IMR-90 (cell line): Measurements from ENCODE around the gene PIP4K2A.

Experiments used
- BHLHE40 ChIP-seq: fragments of 150-350 bp; IDR thresholded peaks from 2 replicates; pipeline ENCODE4 v1.6.1; 2016; ENCODE audit warnings: mild to moderate bottlenecking, low read depth, low read length
- MAFK ChIP-seq: IDR thresholded peaks from 2 replicates; pipeline ENCODE4 v1.6.1; 2012; ENCODE audit warnings: low read depth, low read length, improper control_type of control experiment
- MXI1 ChIP-seq: IDR thresholded peaks from 2 replicates; pipeline ENCODE4 v1.6.1; 2012; ENCODE audit warnings: low read depth, mild to moderate bottlenecking, low read length, moderate library complexity, borderline replicate concordance
- NFE2L2 ChIP-seq: fragments of 150-350 bp; IDR thresholded peaks from 2 replicates; pipeline ENCODE4 v1.6.1; 2016; ENCODE audit warnings: low read depth, mild to moderate bottlenecking, low read length
- POLR2A ChIP-seq: IDR thresholded peaks from 2 replicates; pipeline ENCODE4 v1.6.1; 2012; ENCODE audit warnings: mild to moderate bottlenecking, low read depth, low read length
- RAD21 ChIP-seq: IDR thresholded peaks from 2 replicates; pipeline ENCODE4 v1.6.1; 2012; ENCODE audit warnings: low read length, improper control_type of control experiment
- RCOR1 ChIP-seq: IDR thresholded peaks from 2 replicates; pipeline ENCODE4 v1.6.1; 2012; ENCODE audit warnings: mild to moderate bottlenecking, low read length, improper control_type of control experiment; ENCODE audit not compliant: insufficient replicate concordance
- RFX5 ChIP-seq: IDR thresholded peaks from 2 replicates; pipeline ENCODE4 v1.8.0; 2012; ENCODE audit warnings: low read depth, mild to moderate bottlenecking, low read length, moderate library complexity
- TF ChIP-seq, protein P1 (sequence below): conservative IDR thresholded peaks from 2 replicates; pipeline ENCODE4 v1.5.1; 2012; ENCODE audit warnings: mild to moderate bottlenecking, low read depth, low read length, improper control_type of control experiment
- TF ChIP-seq, protein P2 (sequence below): fragments of 150-350 bp; IDR thresholded peaks from 2 replicates; pipeline ENCODE4 v1.6.1; 2017; ENCODE audit warnings: mild to moderate bottlenecking, antibody characterized with exemption, low read length, low read depth

DNA sequence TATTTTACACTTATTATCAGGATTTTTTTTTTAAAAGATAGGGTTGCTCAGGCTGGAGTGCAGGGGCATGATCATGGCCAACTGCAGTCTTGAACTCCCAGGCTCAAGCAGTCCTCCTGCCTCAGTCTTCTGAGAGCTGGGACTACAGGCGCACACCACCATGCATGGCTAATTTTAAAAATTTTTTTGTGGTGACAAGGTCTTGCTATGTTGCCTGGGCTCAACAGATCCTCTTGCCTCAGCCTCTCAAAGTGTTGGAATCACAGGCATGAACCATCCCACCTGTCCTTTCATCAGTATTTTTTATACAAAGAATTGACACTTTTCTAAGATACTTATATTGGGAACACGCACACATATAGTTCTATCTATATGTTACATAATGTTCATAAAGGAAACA lies 99.3 kb downstream of the PIP4K2A start:
- no peak for TF ChIP-seq POLR2A
- TF ChIP-seq, protein P1, sequence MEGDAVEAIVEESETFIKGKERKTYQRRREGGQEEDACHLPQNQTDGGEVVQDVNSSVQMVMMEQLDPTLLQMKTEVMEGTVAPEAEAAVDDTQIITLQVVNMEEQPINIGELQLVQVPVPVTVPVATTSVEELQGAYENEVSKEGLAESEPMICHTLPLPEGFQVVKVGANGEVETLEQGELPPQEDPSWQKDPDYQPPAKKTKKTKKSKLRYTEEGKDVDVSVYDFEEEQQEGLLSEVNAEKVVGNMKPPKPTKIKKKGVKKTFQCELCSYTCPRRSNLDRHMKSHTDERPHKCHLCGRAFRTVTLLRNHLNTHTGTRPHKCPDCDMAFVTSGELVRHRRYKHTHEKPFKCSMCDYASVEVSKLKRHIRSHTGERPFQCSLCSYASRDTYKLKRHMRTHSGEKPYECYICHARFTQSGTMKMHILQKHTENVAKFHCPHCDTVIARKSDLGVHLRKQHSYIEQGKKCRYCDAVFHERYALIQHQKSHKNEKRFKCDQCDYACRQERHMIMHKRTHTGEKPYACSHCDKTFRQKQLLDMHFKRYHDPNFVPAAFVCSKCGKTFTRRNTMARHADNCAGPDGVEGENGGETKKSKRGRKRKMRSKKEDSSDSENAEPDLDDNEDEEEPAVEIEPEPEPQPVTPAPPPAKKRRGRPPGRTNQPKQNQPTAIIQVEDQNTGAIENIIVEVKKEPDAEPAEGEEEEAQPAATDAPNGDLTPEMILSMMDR, result no peak
- TF ChIP-seq, protein P2, sequence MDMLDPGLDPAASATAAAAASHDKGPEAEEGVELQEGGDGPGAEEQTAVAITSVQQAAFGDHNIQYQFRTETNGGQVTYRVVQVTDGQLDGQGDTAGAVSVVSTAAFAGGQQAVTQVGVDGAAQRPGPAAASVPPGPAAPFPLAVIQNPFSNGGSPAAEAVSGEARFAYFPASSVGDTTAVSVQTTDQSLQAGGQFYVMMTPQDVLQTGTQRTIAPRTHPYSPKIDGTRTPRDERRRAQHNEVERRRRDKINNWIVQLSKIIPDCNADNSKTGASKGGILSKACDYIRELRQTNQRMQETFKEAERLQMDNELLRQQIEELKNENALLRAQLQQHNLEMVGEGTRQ, result no peak
- no peak for TF ChIP-seq RCOR1
- TF ChIP-seq MXI1, result no peak
- TF ChIP-seq MAFK, result no peak
- TF ChIP-seq RAD21, result no peak
- TF ChIP-seq NFE2L2, result no peak
- no peak for TF ChIP-seq BHLHE40
- no peak for TF ChIP-seq RFX5
